Common myeloid progenitor, CD34-positive (primary cell): Measurements from ENCODE around the gene ZNF606. TPM values are rescaled to one million over a fixed set of nuclear protein-coding genes. Genes with fewer than 3 reads are reported as not detected.
A peak's percentile ranks its signal among the peaks of the same experiment; 100 is the strongest.

Experiments
- CTCF ChIA-PET: fragments of 350-600 bp; sonication (Branson Sonifier 250); formaldehyde crosslinking; loops from one replicate; lab custom pipeline; 2021; ENCODE audit warnings: antibody characterized with exemption; lab: Charles Lee
- POLR2A ChIA-PET: fragments of 350-600 bp; sonication (Branson Sonifier 250); formaldehyde crosslinking; loops from one replicate; lab custom pipeline; 2021; ENCODE audit warnings: antibody characterized with exemption; lab: Charles Lee
- DNase-seq, 3 donors: peaks; one replicate each; pipeline versions ENCODE4 v3.0.0 to v3.0.0-alpha.2; 2013
- H3K27ac ChIP-seq, 2 experiments: 1 replicate in 1 of 2; 2 replicates in 1 of 2; pipeline ENCODE4 v1.7.0; 2013; ENCODE audit warnings: inconsistent platforms in 2 of 2, low read length in 2 of 2, mild to moderate bottlenecking in 2 of 2, low read depth in 1 of 2, moderate library complexity in 1 of 2; ENCODE audit not compliant: severe bottlenecking in 2 of 2, insufficient read depth in 1 of 2, poor library complexity in 1 of 2
- H3K27me3 ChIP-seq, 5 experiments: replicated peaks in 2 of 5; 1 replicate in 3 of 5; 2 replicates in 2 of 5; pipeline versions ENCODE4 v1.6.1 to v1.7.0; 2013; ENCODE audit warnings: low read length in 4 of 5, mild to moderate bottlenecking in 2 of 5, moderate library complexity in 2 of 5, inconsistent platforms in 1 of 5; ENCODE audit not compliant: insufficient read depth in 5 of 5, control insufficient read depth in 4 of 5
- H3K36me3 ChIP-seq, 4 experiments: 1 replicate in 2 of 4; 2 replicates in 2 of 4; pipeline versions ENCODE4 v1.6.1 to v1.7.0; 2013; ENCODE audit warnings: low read length in 3 of 4, control low read depth in 1 of 4, mild to moderate bottlenecking in 1 of 4; ENCODE audit not compliant: control insufficient read depth in 4 of 4, insufficient read depth in 4 of 4
- H3K4me1 ChIP-seq, 4 experiments: 1 replicate in 3 of 4; 2 replicates in 1 of 4; pipeline versions ENCODE4 v1.6.1 to v1.7.1; 2013; ENCODE audit warnings: low read length in 3 of 4, mild to moderate bottlenecking in 3 of 4, control low read depth in 1 of 4, inconsistent platforms in 1 of 4, moderate library complexity in 1 of 4; ENCODE audit not compliant: control insufficient read depth in 4 of 4, insufficient read depth in 4 of 4; ENCODE audit errors: control extremely low read depth in 1 of 4
- H3K4me3 ChIP-seq, 7 experiments: 1 replicate in 4 of 7; 2 replicates in 3 of 7; pipeline versions ENCODE4 v1.5.1 to v1.7.0; 2013; ENCODE audit warnings: mild to moderate bottlenecking in 7 of 7, low read length in 6 of 7, moderate library complexity in 6 of 7, inconsistent platforms in 2 of 7, low read depth in 2 of 7, control low read depth in 1 of 7; ENCODE audit not compliant: insufficient read depth in 4 of 7, control insufficient read depth in 1 of 7; ENCODE audit errors: extremely low read depth in 1 of 7
- H3K9me3 ChIP-seq, 5 experiments: 1 replicate in 4 of 5; 2 replicates in 1 of 5; pipeline versions ENCODE4 v1.6.1 to v1.7.1; 2013; ENCODE audit warnings: low read length in 4 of 5, mild to moderate bottlenecking in 2 of 5, inconsistent platforms in 1 of 5, low read depth in 1 of 5, moderate library complexity in 1 of 5; ENCODE audit not compliant: control insufficient read depth in 4 of 5, insufficient read depth in 2 of 5; ENCODE audit errors: control extremely low read depth in 1 of 5
- WGBS: methylation state at CpG from one replicate; pipeline ENCODE4 v1.1.5; 2013; ENCODE audit not compliant: insufficient coverage; 5-methylcytosine and 5-hydroxymethylcytosine counted together
- polyA plus RNA-seq: library from polyadenylated mRNA; unstranded; fragments of 120-200 nt; gene quantifications from one replicate; pipeline ENCODE4 v1.2.1, GENCODE V29; 2013

ZNF606 gene
- polyA plus RNA-seq: 14.1 TPM

DNA sequence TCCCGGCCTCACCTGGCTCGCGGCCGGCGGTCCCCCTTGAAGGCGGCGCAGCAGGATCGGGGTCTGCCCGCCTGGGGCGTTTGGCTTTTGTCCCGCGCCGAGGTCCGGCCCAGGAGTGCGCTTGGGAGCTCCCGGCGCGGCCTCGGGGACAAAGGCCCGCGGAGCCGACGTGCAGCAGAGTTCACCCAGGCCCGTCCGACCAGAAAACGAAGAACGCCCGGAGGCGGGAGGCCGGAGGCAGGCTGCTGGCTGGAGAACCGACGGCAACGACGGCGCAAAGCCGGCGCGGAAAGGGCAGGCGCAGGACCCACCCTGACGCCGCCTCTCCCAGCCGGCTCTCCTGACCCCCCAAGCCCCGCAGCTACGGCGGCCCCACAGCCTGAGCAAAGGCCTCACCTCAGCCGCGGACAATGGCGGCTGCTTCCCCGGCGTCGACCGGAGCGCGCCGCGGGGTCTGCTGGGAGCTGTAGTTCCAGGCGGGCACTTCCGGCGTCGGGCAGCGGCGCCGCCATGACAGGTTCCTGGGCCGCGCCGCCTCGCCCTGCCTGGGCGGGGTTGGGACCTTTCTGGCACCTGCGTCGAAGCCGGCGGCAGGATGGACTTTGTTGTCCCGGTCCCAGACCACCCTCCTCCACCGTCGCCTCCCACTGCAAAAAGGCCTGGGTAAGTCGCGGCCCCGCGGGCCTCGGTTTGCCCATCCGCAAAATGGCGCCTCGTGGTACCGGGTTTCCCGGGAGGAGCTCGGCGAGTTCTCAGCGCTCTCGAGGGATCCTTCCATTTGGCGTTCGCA, at the start of gene ZNF606:
Gene ZNF606 (minus strand): TSS at position 437 of the 790 bp plus-strand sequence. CDS start 1,501 bp downstream, outside the sequence.
- H3K4me3 ChIP-seq: peak within 1 kb of the TSS; percentile 75 to 99 (median 89)
- ChIA-PET POLR2A (interaction anchor here (0.6 to 1.7 kb wide), 7 partner anchors 8 to 1555 kb away, joined by 3 to 6 read pairs (median 3); partner anchors contain the start of gene ZNF417), CTCF (interaction anchor here (1.0 to 1.6 kb wide), 4 partner anchors 16 to 593 kb away, joined by 3 to 4 read pairs (median 3); no protein-coding TSS in a partner anchor)
- peak within 1 kb of the TSS; percentile 89 to 93 for H3K27ac ChIP-seq
- under 1% methylated on average over 91 of the region's 91 CpGs for WGBS
- peaks cover 5 to 23% (median 14%) of the 10 kb centered on the region in 4 experiments for H3K4me1 ChIP-seq
- peak; percentile 89 to 95 (median 92) for DNase-seq
- H3K27me3 ChIP-seq: no peaks in the 10 kb centered on the region
- H3K9me3 ChIP-seq: peaks cover 0 to 76% (median 34%) of the 10 kb centered on the region in 5 experiments
- H3K36me3 ChIP-seq: peaks cover 20 to 65% (median 55%) of the 10 kb centered on the region in 4 experiments

DNA sequence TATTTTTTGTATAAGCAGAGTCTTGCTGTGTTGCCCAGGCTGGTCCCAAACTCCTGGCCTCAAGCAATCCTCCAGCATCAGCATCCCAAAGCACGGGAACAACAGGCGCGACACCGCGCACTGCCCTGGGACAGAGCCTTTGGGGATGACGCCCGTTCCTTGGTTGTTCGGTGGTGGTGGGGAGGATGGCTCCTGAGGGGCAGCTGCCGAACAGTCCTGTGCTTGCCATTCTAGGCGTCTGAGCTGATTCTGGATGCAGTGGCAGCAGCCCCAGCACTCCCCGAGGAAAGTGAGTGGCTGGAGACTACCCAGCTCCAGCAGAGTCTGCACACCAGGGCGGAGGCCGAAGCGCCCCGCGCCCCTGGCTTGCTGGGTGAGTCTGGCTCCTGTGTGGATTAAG, 49.6 kb upstream of the ZNF606 start:
- peaks cover 0 to 7% (median 2%) of the 10 kb centered on the region in 4 experiments for H3K4me1 ChIP-seq
- ChIA-PET POLR2A (no interaction called here), CTCF (no interaction called here)
- WGBS: 95% methylated on average over 6 of the region's 16 CpGs
- H3K36me3 ChIP-seq: no peaks in the 10 kb centered on the region
- DNase-seq: no peak
- no peaks in the 10 kb centered on the region for H3K27me3 ChIP-seq
- H3K9me3 ChIP-seq: peaks cover 5 to 67% (median 53%) of the 10 kb centered on the region in 5 experiments
- no peak overlapping the region for H3K27ac ChIP-seq
- no peak overlapping the region for H3K4me3 ChIP-seq

DNA sequence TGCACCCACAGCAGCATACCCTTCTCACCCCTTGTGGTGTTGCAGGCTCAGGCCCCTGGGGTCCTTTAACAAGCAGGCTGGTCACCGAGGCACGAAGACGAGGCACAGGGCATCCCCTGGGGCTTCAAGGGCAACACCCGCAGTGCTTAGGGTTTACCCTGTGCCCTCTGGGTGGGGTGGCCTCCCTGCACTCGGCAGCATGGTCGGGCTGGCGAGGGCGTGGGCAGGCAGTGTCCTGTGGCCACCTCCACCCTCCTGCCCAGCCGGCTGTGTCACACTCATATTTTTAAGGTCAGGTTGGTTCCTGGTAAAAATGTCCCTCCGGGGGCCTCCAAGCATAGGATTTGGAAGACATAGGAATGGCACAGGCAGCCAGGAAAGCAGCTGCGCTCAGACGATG, 45.1 kb upstream of the ZNF606 start:
- CTCF ChIA-PET: interaction anchor here (1.8 kb wide), 1 partner anchor 25 kb away, joined by 5 read pairs; no protein-coding TSS in a partner anchor
- peaks cover 6 to 86% (median 79%) of the 10 kb centered on the region in 5 experiments for H3K9me3 ChIP-seq
- WGBS: 96% methylated on average over 10 of the region's 12 CpGs

GRCh38 chr19:58046856-58047255, 44.2 kb upstream of the ZNF606 start:
- WGBS: 95% methylated on average over 7 of the region's 7 CpGs
- no peak overlapping the region for H3K27ac ChIP-seq
- ChIA-PET CTCF (interaction anchor here (1.8 kb wide), 1 partner anchor 24 kb away, joined by 5 read pairs; no protein-coding TSS in a partner anchor), POLR2A (no interaction called here)
- H3K27me3 ChIP-seq: peaks cover 0 to 9% (median 0%) of the 10 kb centered on the region in 5 experiments
- H3K4me1 ChIP-seq: no peaks in the 10 kb centered on the region
- H3K36me3 ChIP-seq: no peaks in the 10 kb centered on the region
- peaks cover 6 to 82% (median 75%) of the 10 kb centered on the region in 5 experiments for H3K9me3 ChIP-seq
- no peak for DNase-seq
- no peak overlapping the region for H3K4me3 ChIP-seq

More for the DNA sequence above, 45.1 kb upstream of the ZNF606 start:
- no peaks in the 10 kb centered on the region for H3K36me3 ChIP-seq
- H3K27ac ChIP-seq: no peak overlapping the region
- H3K27me3 ChIP-seq: peaks cover 0 to 7% (median 0%) of the 10 kb centered on the region in 5 experiments
- no peaks in the 10 kb centered on the region for H3K4me1 ChIP-seq
- no peak overlapping the region for H3K4me3 ChIP-seq
- POLR2A ChIA-PET: no interaction called here
- DNase-seq: no peak

DNA sequence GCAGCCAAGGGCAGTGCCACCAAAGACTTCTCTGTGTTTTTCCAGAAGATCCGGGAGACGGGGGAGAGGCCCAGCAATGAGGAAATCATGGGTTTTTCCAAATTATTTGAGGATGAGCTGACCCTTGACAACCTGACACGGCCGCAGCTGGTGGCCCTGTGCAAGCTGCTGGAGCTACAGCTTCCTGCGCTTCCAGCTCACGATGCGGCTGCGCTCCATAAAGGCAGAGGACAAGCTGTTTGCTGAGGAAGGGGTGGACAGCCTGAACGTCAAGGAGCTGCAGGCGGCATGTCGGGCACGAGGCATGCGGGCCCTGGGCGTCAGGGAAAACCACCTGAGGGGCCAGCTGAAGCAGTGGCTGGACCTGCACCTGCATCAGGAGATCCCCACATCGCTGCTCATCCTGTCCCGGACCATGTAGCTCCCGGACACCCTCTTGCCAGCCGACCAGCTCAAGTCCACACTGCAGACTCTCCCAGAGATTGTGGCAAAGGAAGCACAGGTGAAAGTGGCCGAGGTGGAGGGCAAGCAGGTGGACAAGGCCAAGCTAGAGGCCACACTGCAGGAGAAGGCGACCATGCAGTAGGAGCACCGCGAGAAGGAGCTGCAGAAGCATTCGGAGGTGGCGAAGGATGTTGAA, 42.9 kb upstream of the ZNF606 start:
- Histone ChIP-seq H3K27ac (no peak overlapping the region), H3K4me3 (no peak overlapping the region), H3K36me3 (no peaks in the 10 kb centered on the region), H3K27me3 (peaks cover 0 to 9% (median 0%) of the 10 kb centered on the region in 5 experiments), H3K9me3 (peaks cover 6 to 81% (median 77%) of the 10 kb centered on the region in 5 experiments), H3K4me1 (no peaks in the 10 kb centered on the region)
- 96% methylated on average over 22 of the region's 24 CpGs for whole genome bisulfite sequencing
- no peak for DNase-seq
- ChIA-PET POLR2A (no interaction called here), CTCF (interaction anchor here (1.3 to 1.8 kb wide), 2 partner anchors 10 to 23 kb away, joined by 4 read pairs; no protein-coding TSS in a partner anchor)

DNA sequence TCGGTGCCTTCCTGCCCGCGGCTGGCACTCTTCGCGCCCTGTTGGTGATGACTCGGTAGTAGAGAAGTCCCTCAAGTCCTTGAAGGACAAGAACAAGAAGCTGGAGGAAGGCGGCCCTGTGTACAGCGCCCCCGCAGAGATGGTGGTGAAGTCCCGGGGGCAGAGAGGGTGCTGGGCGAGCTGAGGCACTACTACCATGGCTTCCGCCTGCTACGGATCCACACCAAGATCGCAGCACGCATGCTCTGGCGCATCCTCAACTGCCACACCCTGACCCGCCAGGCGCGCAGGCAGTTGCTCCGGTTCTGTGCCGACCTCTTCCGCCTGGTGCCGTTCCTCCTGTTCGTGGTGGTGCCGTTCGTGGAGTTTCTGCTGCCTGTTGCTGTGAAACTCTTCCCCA, 42.3 kb upstream of the ZNF606 start:
- Histone ChIP-seq H3K27ac (no peak overlapping the region), H3K4me1 (no peaks in the 10 kb centered on the region), H3K4me3 (no peak overlapping the region), H3K36me3 (no peaks in the 10 kb centered on the region), H3K9me3 (peaks cover 6 to 86% (median 79%) of the 10 kb centered on the region in 5 experiments), H3K27me3 (peaks cover 0 to 9% (median 0%) of the 10 kb centered on the region in 5 experiments)
- WGBS: 92% methylated on average over 26 of the region's 26 CpGs
- DNase-seq: no peak
- POLR2A ChIA-PET: no interaction called here
- CTCF ChIA-PET: interaction anchor here (1.8 kb wide), 1 partner anchor 23 kb away, joined by 4 read pairs; no protein-coding TSS in a partner anchor
